8988T (cell line): ENCODE data around the gene SLC25A11.
A peak's percentile ranks its signal among the peaks of the same experiment; 100 is the strongest.

Experiments
- DNase-seq: peaks from one replicate; pipeline ENCODE4 v3.0.0; 2011

The SLC25A11 gene, protein sequence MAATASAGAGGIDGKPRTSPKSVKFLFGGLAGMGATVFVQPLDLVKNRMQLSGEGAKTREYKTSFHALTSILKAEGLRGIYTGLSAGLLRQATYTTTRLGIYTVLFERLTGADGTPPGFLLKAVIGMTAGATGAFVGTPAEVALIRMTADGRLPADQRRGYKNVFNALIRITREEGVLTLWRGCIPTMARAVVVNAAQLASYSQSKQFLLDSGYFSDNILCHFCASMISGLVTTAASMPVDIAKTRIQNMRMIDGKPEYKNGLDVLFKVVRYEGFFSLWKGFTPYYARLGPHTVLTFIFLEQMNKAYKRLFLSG

DNA sequence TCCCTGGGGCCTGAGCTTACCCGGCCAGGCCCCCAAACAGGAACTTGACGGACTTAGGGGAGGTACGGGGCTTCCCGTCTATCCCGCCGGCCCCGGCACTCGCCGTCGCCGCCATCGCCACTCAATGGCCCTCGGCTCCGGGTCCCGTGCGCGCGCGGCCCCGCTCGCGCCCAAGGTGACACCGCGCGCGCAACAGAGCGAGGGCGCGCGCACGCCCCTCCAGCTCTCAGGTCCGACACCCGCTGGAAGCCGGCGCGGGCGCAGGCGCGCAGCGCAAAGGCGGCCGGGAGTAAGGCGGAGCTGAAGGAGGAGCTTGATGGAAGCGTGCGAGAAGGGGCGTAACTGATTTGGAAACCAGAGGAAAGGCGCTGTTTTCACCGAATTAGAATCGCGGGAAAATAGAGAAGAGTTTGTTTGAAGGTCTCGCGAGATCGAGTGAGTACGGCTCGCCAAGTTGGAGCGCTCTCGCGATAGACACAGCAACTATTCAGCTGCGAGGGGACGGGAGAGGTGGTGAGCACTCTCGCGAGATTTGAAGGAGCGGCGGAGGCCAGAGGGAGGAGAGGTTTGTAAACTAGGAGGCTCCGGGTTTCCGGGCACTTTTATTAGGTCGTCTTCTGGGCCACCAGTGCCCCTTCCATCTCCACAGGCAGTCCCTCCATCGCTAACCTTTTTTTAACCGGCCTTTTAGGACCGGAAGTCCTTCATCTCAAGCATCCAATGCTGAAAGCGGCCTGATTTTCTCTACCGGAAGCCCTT lies at the start of gene SLC25A11, which contains the start of gene RNF167:
Gene SLC25A11, minus strand, starts transcription at position 251 of the 759 bp plus-strand sequence. Its CDS starts 136 bp downstream, at position 115.
Gene RNF167, plus strand, starts transcription at position 473 of the 759 bp plus-strand sequence. CDS start 642 bp downstream, outside the sequence.
- DNase-seq, result peak; percentile 95

DNA sequence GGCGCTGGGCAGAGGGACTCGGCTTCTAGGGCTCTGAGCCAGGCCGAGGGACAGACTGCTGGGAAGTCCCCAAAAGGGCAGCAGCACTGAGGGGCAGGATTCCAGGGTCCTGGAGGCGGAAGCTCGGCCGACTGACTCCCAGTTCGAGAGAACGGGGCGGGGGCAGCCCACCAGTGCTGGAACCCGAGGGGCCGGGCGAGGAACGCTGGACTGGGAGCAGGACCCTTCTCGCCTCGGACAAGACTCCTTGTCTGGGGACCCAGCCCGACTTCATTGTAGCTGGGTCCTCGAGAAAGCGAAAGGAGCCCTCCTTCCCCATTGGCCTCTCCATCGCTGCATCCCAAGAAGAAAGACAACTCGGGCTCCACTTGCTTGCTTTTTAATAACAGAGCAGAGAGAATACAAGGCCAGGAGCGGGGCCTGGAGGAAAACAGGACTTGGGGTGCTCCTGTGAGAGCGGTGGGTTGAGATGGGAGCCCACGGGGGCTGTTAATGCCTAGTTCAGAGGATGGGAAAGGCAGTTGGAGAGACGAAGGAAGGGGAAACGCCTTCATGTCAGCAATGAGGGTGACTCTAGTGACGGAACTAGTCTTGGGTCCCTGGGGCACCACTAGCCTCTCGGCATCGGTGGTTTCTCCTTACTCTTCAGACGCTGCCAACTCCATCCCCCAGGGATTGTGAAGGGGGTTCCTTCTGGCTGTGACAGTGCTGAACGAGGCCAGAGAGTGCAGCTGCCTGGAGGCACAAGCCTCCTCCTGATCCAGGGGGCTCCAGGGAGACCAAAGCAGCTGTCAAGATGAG lies 48.1 kb upstream of the SLC25A11 start:
- no peak for DNase-seq

DNA sequence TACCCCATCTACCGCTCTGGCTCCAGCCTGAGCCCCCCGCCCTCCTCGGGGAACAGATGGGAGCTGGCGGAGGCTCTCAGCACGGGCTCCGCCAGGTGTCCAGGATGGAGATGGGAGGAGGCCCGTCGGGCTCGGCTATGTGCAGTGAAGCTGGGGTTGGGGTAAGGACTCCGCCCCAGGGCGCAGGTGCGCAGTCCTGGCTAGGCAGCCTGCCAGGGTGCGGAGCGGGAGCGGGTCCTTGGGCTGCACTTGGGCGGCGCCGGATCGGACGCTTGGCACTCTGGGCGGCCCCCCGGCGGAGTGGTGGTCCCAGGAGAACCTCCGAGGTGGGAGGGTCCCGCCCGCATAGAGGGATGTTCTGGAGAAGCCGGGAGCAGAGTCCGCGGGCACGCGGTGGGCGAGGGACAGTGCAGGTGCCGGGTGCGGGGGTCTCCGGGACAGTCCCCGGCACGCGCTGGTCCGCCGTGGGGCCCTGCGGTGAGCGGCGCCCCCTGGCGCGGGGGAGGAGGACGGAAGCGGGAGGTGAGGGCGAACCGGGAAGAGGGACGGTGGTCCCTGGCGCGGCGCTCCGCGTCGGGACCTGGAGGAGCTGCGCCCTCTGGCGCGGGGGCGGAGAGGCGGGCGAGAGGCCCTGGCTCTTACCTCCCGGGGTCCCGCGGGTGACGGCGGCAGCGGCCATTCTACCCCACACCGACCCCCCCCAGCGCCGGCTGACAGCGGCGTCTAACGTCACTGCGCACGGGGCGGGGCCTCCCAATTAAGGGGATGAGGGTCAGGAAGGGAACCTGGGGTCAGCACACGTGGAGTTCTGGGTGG lies 47.3 kb upstream of the SLC25A11 start, which contains the start of gene CAMTA2:
Gene CAMTA2, minus strand, starts transcription at position 725 of the 816 bp plus-strand sequence. CDS start 1,453 bp downstream, outside the sequence.
- peak; percentile 76 for DNase-seq

DNA sequence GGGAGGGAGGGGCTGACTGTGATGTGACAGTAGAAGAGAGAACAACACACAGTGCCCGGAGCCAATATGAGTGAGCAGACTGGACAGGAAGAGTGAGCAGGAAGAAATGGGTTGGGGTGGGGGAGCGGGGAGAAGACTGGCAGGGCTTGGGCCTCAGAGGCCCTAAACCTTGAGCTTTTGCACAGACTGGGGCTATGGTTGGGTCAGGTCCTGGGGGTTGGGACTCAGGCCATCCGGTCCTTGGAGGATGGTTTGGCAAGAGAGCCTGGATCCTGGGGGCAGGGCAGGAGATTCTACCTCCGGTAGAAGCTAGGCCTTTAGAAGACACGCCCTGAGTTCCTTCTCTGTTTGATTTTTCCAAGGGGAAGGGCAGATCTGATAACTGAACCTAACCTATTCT lies 46.6 kb upstream of the SLC25A11 start:
- DNase-seq, result no peak

DNA sequence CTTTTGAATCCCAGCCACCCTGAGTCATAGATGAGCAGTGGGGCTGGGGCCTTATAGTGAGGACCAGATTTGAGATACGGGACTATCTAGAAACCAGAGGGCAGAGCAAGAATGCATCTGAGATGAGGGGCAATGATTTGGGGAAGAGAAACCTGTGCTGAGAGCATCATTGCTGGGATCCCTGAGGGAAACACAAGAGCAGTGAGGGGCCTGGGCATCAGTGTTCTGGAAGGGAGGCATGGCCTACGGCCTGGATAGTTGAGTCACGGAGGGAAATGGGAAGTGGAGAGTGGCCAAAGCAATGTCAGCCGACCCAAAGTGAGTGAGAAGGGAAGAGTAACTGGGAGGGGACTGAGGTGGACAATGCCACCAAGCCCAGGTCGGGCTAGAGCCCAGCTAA lies 42.5 kb upstream of the SLC25A11 start:
- DNase-seq, result no peak

DNA sequence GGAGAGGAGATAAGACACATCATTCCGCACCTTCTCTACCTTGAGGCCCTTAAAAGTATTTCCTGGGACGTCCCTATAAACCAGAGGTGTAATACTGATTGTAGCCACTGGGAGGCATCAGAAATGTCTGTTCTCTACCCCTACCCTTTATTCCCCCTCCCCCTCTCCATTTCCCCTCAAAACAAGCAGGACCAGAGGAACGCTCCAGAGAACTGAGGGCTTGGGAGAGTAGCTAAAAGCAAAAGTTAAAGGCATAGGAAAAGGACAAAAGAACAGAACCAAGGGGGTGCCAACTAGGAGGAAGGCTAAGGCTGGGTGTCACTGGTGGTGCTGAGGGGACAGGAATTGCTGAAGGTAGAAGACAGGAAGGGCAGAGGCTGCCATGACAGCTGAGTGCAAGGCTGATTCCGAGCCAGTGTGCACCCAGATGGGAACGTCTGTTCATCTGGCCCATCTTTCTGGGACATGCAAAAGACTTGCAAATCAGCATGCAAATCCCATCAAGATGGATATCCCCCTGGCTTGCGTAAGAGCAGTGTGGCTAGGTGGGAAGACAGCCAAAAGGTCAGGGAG lies 40.9 kb upstream of the SLC25A11 start:
- no peak for DNase-seq

DNA sequence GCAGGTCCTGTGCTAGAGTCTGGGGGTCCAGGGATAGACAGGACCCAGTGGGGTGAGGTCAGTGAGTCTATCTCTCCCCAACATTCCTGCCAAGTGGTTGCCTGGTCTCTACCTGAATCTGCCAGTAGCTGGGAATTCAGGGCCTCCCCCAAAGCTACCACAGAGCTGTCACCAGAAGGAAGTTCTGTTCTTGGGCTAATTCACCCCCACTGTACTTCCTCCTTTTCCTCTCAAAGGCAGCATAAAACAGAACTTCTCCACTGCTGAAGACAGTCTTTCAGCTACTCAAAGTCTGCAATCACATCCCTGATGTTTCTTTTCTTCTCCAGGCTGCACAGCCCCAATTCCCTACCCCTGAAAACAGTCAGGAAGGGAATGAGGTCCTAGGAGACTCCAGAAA lies 38.9 kb upstream of the SLC25A11 start:
- DNase-seq, result no peak

DNA sequence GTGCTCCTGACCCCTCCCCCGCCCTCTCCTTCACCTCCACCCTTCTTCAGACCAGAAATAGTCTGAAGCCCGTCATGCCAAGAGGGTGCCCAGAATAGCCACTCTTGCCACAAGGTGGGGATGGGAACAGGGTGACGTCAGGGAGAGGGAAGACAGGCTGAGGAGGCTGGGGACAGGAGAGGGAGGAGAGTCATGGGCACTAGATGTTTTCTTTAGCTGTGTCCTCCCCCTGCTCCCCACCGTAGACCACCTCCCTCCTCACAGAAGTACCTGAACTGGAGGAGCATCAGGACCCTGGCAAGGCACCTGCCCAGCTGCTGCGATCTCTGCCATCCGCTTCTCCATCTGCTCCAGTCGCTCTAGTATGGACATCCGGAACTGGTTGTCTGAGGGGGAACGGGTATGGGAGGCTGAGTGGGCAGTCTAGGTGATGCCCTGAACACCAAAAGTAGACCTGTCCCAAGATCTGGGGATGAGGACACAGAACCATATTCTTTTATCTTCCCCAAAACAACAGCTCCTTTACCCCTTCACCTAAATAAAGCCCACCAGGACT lies 34.3 kb upstream of the SLC25A11 start:
- no peak for DNase-seq

DNA sequence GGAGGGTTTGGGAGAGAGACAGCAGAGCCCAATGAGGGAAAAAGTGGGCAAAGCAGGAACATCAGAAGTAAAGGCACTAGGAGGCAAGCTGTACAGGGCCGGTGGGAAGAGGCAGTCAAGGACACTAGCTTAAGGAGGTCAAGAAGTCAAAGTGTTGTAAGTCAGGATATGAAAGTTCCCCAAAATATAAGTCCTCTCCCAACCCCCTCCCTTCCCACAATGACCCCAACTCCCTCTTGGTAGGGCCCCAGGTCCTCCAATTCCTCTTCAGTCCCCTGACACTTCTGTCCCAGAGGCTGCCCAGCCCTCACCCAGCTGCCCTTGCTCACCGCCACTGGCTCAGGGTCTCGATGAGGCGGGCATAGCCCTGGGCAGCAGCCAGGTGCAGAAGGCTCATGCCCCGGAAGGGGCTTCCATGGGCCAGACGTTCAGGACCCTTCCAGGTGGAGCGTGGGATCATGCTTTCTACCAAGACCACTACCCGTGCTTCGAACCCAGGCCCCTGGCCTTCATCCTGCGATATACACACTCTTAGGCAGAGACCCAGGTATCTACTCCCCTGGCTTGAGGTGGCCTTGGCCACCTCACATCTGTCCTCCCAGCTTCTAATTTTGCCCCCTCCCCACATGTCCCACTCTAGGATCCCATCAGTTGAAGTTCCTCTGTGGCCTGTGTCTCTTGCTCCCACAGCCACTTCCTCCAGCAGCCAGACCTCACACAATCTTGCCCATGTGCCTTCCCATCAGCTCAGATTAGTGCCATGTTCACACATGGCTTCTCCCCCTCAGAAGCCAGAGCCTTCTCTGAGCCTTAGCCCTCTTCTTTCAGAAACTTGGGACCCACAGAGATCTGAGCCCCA lies 33.6 kb upstream of the SLC25A11 start:
- no peak for DNase-seq

DNA sequence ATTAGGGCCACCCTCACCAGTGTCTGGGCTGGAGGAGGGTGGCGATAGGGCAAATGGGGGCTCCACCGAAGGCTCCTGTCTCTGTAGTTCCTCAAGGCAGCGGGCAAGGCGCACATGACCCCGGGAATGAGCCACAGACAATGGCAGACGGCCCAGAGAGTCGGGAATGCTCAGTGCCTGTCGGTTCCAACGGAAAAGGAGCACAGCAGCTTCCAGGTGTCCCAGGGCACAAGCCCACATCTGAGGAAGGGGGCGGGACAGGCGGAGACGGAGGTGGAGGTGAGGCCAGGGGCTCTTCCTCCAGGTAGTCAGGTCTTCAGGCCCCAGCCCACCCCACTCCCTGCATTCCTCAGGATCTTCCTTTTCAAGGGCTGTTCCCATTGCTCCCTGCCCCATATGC lies 32.9 kb upstream of the SLC25A11 start:
- no peak for DNase-seq

DNA sequence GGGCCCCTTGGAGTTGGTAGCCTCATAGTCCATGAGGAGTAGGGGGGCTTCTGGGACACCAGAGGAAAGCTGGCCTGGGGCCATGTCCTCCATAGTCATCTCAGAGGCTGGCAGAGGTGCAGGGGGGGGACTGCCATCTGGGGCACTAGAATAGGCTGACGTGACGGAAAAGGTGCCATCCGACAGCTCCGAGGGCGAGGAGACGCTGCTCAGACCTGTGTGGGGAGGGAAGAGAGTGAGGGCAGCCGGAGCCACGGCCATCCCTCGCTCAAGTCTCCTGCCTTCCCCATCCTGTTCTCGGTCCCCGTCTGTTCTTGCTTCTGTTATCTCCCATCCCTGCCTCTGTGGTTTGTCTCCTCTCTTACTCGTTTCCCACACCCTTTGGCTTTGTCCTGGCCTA lies 32.5 kb upstream of the SLC25A11 start:
- no peak for DNase-seq

DNA sequence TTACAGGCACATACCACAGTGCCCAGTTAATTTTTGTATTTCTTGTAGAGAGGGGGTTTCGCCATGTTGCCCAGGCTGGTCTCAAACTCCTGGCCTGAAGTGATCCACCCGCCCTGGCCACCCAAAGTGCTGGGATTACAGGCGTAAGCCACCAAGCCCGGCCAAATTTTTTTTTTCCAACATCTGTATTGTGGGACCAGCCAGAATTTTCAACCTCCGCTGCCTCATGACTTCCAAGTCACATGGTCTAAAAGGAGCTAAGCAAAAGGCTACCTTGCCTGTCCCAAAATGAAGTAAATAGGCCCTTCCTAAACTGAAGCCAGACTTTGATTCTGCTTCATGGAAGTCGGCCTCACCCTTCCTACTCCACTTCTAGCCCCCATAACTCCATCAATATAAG lies 32.0 kb upstream of the SLC25A11 start:
- DNase-seq, result no peak

DNA sequence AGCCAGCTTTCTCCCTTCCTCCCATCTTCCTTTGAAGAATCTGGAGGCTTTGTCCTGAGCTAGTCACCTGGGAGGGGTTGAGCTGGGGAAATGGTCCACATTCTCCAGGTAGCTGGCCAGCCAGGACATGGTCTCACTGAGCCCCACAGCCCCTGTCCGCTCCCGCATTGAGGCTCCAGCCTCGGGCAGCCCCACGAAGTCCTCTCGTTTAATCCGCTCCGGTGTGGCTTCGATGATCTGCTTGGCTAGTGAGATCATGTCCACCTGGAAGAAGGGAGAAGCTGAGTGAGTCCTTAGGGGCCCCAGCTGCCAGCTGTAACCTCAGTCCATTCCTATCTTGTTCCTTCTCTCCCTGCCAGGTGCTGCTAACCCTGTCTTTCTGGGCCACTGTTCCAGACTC lies 30.4 kb upstream of the SLC25A11 start:
- no peak for DNase-seq

DNA sequence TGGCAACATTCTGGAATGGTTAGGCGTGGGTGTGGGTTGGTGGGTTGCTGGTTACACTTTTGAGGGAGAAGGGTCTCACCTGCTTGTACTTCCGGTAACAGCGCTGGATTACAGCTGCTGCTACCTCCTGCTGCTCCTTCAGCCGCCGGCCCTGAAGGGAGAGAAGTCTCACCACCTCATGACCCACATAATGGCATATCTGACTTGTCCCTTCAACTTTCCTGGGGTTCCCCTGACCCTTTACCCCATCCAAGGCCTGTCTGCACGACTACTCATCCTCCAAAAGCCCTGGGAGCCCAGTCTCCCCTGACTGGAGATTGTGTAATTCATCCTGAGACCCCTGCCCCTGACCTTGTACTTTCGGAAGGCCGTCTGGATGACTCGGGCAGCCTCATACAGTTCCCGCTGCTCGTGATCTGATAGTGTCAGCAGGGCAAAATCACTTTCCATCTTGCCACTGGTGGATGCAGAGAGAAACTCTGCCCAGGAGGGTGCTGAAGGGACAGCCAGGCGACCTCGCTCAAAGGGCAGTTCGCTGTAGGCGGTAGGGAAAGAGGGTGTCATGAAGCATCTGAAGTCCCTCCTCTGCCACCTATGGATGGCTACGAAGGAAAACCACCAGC lies 29.8 kb upstream of the SLC25A11 start:
- DNase-seq, result no peak

DNA sequence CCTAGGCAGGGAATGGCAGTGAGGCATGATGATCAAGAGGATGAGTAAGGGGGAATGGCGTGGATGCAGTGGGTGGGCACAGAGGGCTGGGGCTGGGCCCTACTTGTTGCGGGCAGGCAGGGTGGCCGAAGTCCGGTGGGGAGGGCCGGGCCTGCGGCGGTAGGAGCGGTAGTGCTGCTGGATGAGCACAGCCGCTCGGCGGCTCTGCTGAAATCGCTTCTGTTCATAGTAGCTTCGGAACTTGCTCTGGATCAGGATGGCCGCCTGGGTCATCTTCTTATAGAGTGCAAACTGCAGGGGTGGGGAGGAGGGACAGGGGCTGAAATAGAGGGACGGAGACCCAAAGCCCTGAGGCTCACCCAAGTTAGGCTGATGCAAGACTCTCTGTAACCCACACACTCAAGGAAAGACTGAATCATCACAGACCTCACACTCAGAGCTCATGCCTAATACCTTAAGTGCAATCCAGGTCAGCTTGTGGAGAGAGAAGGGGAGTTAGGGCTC lies 29.3 kb upstream of the SLC25A11 start:
- DNase-seq, result no peak

DNA sequence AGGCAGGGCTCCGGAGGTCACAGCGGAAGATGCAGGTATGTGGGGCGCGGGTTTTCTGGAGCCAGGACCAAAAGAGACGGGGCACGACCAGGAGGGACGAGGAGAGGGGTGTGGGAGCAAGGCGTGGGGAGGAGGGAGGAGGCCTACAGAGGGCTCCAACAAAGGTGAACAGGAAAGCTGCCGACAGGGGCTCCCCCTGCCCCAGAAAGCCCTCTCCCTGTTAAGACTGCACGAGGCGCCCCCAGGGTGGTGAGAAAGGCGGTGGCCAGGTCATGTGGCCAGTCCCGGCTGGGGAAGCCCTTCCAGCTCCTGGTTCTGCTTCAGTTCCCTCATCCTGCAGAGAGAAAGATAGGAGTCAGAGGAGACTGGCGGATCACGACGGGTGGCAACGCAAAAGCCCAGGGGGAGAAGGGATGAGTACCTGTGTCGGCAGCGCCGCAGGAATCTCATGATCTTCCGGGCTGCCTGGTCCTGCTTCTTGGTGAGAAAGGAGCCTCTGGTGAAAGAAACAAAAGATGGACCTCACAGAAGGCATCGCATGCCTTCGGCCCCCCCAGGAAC lies 28.7 kb upstream of the SLC25A11 start:
- DNase-seq, result no peak

DNA sequence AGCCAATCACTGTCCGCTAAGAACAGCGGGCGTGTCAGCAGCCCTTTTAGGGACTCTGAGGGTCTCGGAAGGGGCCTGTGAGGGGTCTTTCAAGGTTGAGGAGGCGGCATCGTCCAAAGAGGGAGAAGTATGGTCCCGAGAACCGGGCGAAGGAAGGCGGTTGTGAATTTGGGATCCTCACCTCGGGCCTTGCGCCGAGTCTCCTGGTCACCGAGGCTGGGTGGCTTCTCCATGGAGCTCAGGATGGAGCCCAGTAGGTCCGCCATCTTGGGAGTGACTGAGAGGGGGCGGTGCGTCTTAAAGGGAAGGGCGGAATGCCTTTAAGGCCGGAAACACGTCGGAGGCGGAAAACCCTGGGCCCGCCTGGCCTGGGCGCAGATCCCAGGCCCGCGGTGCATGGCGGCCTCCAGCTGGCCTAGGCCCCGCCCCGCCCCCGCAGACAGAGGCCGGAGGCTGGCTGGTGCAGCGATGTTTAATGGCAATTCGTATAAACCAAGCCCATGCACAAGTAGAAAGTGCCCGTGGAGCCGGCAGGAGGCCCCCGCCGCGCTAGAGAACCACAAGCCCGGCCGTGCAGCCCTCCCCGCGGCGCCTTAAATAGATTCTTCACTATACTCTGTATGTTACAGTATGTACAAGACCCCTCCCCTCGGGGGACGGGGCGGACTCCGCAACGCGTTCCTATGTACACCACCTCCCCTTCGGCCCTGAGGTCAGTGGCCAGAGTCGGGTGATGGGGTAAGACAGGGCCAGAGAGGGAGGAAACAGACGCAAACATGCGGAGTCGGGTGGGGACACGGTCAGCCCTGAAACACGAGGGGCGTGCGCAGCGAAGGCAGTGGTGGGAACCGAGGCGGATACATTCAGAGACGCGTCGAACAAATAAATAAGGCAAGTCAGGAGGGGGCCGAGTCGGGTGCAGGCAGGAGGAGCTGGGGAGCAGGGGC lies 28.0 kb upstream of the SLC25A11 start, which contains the start of gene SPAG7:
Gene SPAG7, minus strand, starts transcription at position 279 of the 947 bp plus-strand sequence. Its CDS starts 13 bp downstream, at position 266.
- peak; percentile 79 for DNase-seq

DNA sequence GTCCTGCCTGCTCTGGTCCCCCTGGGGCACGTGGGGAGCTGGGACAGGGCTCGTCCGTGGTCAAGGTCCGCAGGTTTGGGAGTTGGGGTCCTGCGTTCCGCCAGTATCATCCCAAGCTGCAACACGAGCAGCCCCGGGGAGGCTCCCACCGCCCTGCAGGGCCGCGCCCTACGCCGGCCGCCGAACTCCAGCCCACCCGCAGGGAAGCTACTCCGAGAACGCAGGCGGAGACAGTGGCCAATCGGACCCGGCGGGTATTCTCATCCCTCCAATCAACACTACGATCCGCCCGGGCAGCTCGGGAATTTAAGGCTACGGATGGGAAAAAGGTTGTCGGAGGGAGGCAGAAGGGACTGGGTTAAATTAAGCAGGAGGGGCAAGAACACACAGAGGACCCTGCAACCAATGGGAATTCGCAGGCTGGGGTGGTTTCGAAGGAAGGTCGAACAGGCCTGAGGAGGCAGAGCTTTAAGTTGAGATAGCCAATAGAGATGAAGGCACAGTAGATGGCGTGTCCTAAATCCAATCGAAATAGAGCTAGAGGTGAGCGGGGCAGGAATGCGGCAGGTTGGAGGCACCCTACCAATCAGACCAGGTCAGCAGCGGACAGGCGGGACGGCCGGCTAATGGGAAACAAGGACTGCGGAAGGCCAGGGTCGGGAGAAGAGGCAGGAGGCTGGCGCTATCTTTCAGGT lies 27.1 kb upstream of the SLC25A11 start:
- DNase-seq, result peak; percentile 85
